OCI-LY7 (cell line): Measurements from ENCODE around the gene KDM6A.

Experiments used
- EZH2phosphoT487 ChIP-seq: fragments of 200-600 bp; sonication (generic); IDR thresholded peaks from 2 replicates; pipeline ENCODE4 v1.6.1; 2018; ENCODE audit warnings: low read depth, borderline replicate concordance, mild to moderate bottlenecking, mixed run types, antibody characterized with exemption, low read length, moderate library complexity, mixed read lengths
- TF ChIP-seq, protein P1 (sequence below): fragments of 200-600 bp; sonication (generic); conservative IDR thresholded peaks from 2 replicates; pipeline ENCODE4 v1.5.1; 2014; ENCODE audit warnings: mild to moderate bottlenecking, antibody characterized with exemption, low read length, moderate library complexity, mixed read lengths

GRCh38 chrX:44882635-44883034, 9.6 kb downstream of the KDM6A start:
- TF ChIP-seq, protein P1, sequence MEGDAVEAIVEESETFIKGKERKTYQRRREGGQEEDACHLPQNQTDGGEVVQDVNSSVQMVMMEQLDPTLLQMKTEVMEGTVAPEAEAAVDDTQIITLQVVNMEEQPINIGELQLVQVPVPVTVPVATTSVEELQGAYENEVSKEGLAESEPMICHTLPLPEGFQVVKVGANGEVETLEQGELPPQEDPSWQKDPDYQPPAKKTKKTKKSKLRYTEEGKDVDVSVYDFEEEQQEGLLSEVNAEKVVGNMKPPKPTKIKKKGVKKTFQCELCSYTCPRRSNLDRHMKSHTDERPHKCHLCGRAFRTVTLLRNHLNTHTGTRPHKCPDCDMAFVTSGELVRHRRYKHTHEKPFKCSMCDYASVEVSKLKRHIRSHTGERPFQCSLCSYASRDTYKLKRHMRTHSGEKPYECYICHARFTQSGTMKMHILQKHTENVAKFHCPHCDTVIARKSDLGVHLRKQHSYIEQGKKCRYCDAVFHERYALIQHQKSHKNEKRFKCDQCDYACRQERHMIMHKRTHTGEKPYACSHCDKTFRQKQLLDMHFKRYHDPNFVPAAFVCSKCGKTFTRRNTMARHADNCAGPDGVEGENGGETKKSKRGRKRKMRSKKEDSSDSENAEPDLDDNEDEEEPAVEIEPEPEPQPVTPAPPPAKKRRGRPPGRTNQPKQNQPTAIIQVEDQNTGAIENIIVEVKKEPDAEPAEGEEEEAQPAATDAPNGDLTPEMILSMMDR: no peak
- no peak for TF ChIP-seq EZH2phosphoT487
